Ammon's horn (tissue), 1 donor: ENCODE data around the gene ASPM.
"Not testable (repeated sequence)": the region's sequence is repeated elsewhere in the genome, so short reads cannot be mapped to it uniquely, and the experiment has no call there.

ENCODE experiments used
- DNase-seq: peaks from one replicate; pipeline ENCODE4 v3.0.0-alpha.2; 2016; ENCODE audit warnings: low spot score

The ASPM gene

GRCh38 chr1:197083474-197083873 is 63.0 kb downstream of the ASPM start:
- DNase-seq: no peak

DNA sequence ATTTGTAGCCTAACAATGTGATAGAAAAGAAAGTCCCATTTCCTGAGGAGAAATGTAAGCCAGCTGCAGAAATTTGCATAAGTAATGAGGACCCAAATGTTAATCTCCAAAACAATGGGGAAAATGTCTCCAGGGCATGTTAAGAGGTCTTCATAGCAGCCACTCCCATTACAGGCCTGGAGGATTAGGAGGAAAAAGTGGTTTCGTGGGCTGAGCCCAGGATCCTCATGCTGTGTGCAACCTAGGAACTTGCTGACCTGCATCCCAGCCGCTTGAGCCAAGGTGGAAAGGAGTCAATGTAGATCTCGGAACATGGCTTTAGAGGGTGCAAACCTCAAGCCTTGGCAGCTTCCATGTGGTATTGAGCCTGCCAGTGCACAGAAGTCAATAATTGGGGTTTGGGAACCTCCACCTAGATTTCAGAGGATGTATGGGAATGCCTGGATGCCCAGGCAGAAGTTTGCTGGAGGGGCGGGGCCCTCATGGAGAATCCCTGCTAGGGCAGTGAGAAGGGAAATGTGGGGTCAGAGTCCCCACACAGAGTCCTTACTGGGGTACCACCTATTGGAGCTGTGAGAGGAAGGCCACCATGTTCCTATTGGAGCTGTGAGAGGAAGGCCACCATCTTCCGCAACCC is 65.2 kb downstream of the ASPM start:
- DNase-seq: no peak

DNA sequence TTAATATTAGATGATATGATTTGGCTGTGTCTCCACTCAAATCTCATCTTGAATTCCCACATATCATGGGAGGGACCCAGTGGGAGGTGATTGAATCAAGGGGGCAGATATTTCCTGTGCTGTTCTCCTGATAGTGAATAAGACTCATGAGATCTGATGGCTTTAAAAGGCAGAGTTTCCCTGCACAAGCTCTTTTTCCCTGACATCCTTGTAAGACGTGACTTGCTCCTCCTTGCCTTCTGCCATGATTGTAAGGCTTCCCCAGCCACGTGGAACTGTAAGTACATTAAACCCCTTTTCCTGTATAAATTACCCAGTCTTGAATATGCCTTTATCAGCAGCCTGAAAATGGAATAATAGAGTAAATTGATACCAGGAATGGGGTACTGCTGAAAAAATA is 66.1 kb downstream of the ASPM start:
- DNase-seq: no peak

DNA sequence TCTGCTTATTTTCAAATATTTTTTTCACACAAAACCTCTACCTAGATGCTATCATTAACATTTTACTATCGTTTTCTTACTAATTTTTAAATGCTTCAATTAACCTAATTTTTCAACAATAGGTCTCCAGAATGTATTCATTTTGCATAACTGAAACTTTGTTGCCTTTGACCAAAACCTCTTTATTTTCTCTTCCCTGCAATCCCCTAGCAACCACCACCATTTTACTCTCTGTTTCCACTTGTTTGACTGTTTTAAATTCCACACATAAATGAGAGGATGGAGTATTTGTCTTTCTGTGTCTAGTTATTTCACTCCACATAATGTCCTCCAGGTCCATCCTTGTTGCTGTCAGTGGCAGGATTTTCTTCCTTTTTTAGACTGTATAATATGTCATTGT is 69.9 kb downstream of the ASPM start:
- DNase-seq: no peak

GRCh38 chr1:197073978-197074377 is 72.5 kb downstream of the ASPM start:
- DNase-seq: no peak

DNA sequence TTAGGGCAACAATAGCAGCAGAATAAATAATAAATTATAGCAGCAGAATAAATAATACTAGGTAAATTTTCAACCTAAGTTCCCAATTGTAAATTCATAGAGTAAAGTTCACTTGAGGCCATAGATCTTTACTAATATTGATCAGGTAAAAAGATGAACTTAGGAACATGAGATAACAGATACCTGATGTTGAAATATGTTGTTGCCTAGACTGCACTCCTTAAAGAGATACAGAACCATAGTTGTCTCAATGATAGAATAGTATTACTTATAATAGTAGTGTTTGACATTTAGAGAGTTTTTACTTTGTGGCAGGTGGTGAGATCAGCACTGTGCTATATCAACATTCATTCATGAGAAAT is 79.0 kb downstream of the ASPM start:
- DNase-seq: no peak

GRCh38 chr1:197066719-197067456 is 79.6 kb downstream of the ASPM start, which contains the start of gene F13B:
TSS of gene F13B (minus strand) at chr1:197067260. CDS start at chr1:197067223, 37 bp downstream.
- no peak for DNase-seq

GRCh38 chr1:197066277-197066676 is 80.2 kb downstream of the ASPM start:
- DNase-seq: no peak

GRCh38 chr1:197065559-197065958 is 80.9 kb downstream of the ASPM start:
- no peak for DNase-seq

DNA sequence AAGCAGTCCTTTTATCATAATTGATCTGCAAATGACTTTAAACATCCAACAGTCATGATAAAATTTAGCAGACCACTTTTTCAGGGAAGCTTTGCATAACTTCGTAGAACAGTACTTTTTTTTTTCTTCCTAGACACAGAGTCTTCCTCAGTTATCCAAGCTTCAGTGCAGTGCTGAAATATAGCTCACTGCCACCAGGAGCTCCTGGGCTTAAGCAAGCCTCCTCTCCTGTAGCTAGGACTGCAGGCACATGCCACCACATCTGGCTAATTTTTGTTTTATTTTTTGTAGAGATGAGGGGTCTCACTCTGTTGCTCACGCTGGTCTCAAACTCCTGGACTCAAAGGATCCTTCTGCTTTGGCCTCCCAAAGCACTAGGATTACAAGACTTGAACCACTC is 83.3 kb downstream of the ASPM start:
- no peak for DNase-seq

DNA sequence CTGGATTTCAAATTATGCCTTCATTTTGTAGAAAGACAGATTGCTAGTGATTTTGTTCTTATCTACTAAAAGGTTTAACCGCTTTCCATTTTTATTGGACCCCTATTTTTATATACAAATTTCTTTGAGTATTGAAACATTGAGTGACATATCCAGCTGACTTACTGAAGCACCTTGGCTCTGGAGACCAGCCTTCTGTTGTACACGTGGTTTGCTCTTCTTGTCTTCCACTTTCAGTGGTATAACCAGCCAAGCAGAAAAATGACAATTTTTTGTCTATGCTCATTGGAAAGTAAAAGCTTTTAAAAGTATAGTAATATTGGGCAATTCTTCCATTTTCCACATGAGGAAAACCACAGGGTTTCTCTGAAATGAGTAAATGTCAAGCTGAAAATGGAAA is 83.8 kb downstream of the ASPM start:
- DNase-seq: no peak

DNA sequence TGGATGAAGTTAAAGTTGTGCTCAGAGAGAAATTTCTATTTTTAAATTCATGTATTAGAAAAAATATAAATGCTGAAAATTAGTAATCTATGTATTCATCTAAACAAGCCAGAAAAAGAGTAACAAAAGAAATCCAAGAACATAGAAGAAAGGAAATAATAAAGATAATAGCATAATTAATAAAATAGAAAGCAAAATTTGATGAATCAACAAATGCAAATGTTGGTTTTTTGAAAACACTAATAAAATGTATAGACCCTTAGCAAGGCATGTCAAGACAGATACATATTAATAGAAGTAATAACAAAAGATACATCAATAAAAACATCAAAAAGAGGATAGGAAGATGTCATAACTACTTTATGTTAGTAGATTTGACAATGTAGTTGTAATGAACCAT is 97.4 kb downstream of the ASPM start:
- no peak for DNase-seq

DNA sequence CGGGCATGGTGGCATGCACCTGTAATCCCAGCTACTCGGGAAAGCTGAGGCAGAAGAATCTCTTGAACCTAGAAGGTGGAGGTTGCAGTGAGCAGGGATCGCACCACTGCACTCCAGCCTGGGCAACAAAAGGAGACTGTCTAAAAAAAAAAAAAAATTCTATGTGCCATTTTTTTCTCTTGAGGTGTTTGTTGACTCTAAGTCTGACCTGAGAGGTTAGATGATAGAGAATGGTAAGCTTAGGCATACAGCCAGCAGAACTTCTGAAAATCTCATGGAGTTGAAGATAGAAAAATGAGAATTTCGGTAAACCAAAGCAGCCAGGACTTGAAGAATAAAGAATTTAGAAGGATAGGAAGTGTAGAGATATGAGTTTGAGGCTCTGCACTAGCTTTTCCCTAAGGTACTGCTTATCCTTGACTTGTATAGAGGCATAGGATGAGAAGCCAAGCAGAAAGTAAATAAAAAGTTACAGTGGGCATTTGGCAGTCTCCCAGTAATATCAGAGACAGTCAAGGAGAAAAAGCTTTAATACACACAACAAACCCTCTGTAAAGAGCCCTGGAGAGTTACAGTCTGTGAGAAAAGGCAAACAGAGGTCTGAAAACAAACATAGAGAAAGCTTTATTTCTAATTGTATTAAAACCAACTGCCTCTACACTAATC is 103.7 kb downstream of the ASPM start:
- no peak for DNase-seq

- DNase-seq: no peak
Observed at GRCh38 chr1:197041486-197042353, 104.7 kb downstream of the ASPM start.

GRCh38 chr1:197036861-197037260 is 109.6 kb downstream of the ASPM start:
- DNase-seq: no peak

GRCh38 chr1:197034631-197035339 is 111.7 kb downstream of the ASPM start:
- DNase-seq: not testable (repeated sequence)
